Stimulated activated memory B cell treated with anti-CD40 and anti-IgM and Interleukin-4, amounts not matched to agents 10 μg/mL and 1 μg/mL and 100 μg/mL, for 72 hours (primary cell): ENCODE measurements around the gene C19orf18.

Experiments
- ATAC-seq: fragments of 150-1000 bp; cut with Tn5 transposase; 2 replicates; pipeline ENCODE4 v1.10.0; 2021
- H3K27ac Mint-ChIP-seq: one replicate; pipeline ENCODE4 v1.8.0; 2022; ENCODE audit warnings: mild to moderate bottlenecking, mixed read lengths
- H3K27me3 Mint-ChIP-seq: one replicate; pipeline ENCODE4 v1.8.0; 2022; ENCODE audit warnings: mixed read lengths
- H3K36me3 Mint-ChIP-seq: one replicate; pipeline ENCODE4 v1.8.0; 2022; ENCODE audit warnings: mixed read lengths
- H3K4me1 Mint-ChIP-seq: one replicate; pipeline ENCODE4 v1.8.0; 2022; ENCODE audit warnings: mixed read lengths
- H3K4me3 Mint-ChIP-seq: one replicate; pipeline ENCODE4 v1.8.0; 2022; ENCODE audit warnings: mild to moderate bottlenecking, moderate library complexity, mixed read lengths
- H3K9me3 Mint-ChIP-seq: one replicate; pipeline ENCODE4 v1.8.0; 2022; ENCODE audit warnings: mixed read lengths

The C19orf18 gene

DNA sequence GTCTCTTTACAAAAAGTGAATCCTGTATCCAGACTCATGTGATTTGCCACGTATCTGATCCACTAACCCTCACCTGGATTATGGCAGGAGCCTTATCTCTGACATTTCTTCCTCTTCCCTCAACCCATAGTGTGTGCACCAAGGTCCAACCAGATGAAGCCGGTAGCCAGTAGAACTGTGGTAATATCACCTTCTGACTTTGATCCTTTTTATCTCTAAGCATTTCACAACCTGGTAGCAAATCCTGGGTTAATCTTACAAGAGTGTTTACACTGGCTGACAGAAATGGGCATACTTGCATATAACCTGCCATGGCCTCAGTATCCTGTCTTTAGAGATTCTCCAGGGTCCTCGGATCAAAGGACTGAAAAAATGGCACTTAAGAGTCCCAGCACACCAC lies 59.8 kb downstream of the C19orf18 start:
- Mint-ChIP-seq H3K27me3 (no peaks in the 10 kb centered on the region), H3K27ac (no peak overlapping the region), H3K36me3 (peaks cover 68% of the 10 kb centered on the region), H3K9me3 (peaks cover 4% of the 10 kb centered on the region), H3K4me3 (peak overlapping the region; percentile 35), H3K4me1 (peaks cover 45% of the 10 kb centered on the region)
- no peak for ATAC-seq
